ENCODE measurements around the gene SLC44A1. TPM values are rescaled to one million over a fixed set of nuclear protein-coding genes. Genes with fewer than 3 reads are reported as not detected.

The SLC44A1 gene
- total RNA-seq, 4 donors from 2014 or later, result 39.3 to 94.1 (median 58.3) TPM

DNA sequence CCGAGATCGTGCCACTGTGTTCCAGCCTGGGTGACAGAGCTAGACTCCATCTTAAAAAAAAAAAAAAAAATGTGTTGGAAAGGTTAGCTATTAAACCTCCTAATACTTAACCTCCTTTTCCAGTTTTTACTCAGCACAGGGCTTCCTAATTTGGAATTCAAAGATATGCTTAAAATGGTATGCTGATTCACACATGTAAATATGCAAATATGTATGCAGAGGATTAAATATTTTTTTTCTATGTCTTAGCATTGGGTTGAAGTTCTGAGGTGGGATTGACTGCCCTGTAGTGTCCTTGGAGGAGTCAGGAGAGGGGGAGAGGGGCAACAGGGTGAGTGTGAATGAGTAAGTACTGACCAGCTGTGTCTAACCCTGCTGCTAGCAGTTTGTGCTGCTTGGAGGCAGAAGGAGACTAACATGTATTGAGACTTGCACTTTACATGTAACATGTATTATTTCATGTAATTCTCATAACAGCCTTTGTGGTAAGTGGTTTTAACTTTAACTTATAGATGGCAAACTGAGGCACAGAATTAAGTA lies 63.2 kb downstream of the SLC44A1 start:
- Histone ChIP-seq H3K36me3 (no peaks in the 10 kb centered on the region), H3K4me3 (no peak overlapping the region), H3K4me1 (peaks cover 0 to 24% (median 15%) of the 10 kb centered on the region in 4 donors), H3K27ac (no peak overlapping the region), H3K27me3 (no peaks in the 10 kb centered on the region), H3K9me3 (no peaks in the 10 kb centered on the region)
- intact Hi-C loops (cut with DNase I; ENCODE audit: low total_unique reads), result no loop called here
- TF ChIP-seq, protein P1, sequence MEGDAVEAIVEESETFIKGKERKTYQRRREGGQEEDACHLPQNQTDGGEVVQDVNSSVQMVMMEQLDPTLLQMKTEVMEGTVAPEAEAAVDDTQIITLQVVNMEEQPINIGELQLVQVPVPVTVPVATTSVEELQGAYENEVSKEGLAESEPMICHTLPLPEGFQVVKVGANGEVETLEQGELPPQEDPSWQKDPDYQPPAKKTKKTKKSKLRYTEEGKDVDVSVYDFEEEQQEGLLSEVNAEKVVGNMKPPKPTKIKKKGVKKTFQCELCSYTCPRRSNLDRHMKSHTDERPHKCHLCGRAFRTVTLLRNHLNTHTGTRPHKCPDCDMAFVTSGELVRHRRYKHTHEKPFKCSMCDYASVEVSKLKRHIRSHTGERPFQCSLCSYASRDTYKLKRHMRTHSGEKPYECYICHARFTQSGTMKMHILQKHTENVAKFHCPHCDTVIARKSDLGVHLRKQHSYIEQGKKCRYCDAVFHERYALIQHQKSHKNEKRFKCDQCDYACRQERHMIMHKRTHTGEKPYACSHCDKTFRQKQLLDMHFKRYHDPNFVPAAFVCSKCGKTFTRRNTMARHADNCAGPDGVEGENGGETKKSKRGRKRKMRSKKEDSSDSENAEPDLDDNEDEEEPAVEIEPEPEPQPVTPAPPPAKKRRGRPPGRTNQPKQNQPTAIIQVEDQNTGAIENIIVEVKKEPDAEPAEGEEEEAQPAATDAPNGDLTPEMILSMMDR (IDR thresholded peaks at IDR 0.05), result no peak
- TF ChIP-seq POLR2A (IDR thresholded peaks at IDR 0.05) (no peak), EP300 (IDR thresholded peaks at IDR 0.05; ENCODE audit: low read depth) (no peak), POLR2AphosphoS5 (IDR thresholded peaks at IDR 0.05) (no peak)
- DNase-seq, result no peak
- 96 to 100% methylated on average over 2 of the region's 2 CpGs for WGBS, 2 donors (ENCODE audit: low coverage in 1 of 2)
- in situ Hi-C loops (cut with MboI; ENCODE audit: low pct_ligation_motif_present in 1 of 4, low pct_unique_long_range_greater_than_20kb in 1 of 4, low sequenced_read_pairs in 3 of 4), result no loop called here

DNA sequence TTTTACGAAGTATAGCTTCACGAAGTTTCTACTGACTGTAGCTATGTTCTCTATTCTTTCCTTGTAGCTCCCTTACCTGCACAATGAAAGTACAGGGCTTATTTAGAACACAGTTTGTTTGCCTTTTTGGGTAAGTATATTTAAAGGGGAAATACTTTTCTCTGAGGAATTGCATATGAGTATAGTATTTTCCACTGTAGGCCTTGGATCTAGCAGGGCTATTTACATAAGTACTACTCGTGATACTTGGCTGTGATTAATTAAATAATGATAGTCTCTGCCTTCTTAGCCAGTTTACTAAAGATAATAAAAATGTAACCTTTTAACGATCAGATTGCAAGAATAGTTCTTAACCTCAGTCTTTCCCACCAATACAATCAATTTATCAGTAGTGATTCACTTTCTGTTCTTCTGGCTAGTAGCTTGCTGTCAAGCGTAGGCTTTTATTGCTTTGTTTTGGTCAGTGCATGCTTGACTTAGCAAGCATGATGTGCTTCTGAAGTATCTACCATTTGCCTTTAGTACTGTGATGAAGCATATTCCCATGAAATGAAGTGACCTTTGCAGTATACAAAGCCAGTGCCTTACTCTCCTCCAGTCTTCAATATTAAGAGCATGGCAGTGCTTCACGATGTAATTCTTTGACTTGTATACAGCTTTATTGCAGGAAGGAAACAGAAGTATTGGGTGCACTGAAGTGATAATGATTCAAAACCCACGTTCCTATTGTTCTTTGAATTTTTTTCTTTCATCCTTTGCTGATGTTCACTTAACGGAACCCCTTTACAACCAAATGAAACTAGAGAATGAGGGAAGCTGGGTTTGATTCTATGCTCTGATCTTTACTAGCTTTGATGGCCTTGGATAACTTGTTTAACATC lies 64.2 kb downstream of the SLC44A1 start:
- TF ChIP-seq POLR2AphosphoS5 (IDR thresholded peaks at IDR 0.05), result no peak
- TF ChIP-seq POLR2A (IDR thresholded peaks at IDR 0.05), result no peak
- TF ChIP-seq EP300 (IDR thresholded peaks at IDR 0.05; ENCODE audit: low read depth), result no peak
- Histone ChIP-seq H3K36me3 (no peaks in the 10 kb centered on the region), H3K4me3 (no peak overlapping the region), H3K9me3 (no peaks in the 10 kb centered on the region), H3K27ac (no peak overlapping the region), H3K4me1 (peaks cover 0 to 24% (median 15%) of the 10 kb centered on the region in 4 donors), H3K27me3 (no peaks in the 10 kb centered on the region)
- in situ Hi-C loops (cut with MboI; ENCODE audit: low pct_ligation_motif_present in 1 of 4, low pct_unique_long_range_greater_than_20kb in 1 of 4, low sequenced_read_pairs in 3 of 4) (no loop called here), intact Hi-C loops (cut with DNase I; ENCODE audit: low total_unique reads) (no loop called here)
- DNase-seq, result no peak
- WGBS, 2 donors (ENCODE audit: low coverage in 1 of 2), result 61 to 71% methylated on average over 6 to 8 of the region's 8 CpGs

DNA sequence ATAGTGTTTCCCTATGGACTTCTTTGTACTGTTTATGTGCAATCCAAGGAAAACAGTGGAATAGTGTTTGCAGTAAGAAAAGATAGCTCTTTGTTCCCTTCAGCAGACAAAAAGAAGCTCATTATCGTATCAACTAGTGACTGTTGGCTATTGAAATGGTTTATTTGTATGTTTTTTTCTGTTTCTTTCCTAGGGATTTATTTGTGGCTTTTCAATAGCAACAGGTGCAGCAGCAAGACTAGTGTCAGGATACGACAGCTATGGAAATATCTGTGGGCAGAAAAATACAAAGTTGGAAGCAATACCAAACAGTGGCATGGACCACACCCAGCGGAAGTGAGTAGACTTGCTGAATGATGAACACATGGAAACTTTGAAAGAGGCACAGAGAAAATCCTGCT lies 65.1 kb downstream of the SLC44A1 start:
- DNase-seq, result no peak
- Histone ChIP-seq H3K27ac (no peak overlapping the region), H3K36me3 (no peaks in the 10 kb centered on the region), H3K4me3 (no peak overlapping the region), H3K4me1 (peaks cover 0 to 24% (median 15%) of the 10 kb centered on the region in 4 donors), H3K27me3 (no peaks in the 10 kb centered on the region), H3K9me3 (no peaks in the 10 kb centered on the region)
- 71 to 84% methylated on average over 3 of the region's 3 CpGs for WGBS, 2 donors (ENCODE audit: low coverage in 1 of 2)
- intact Hi-C loops (cut with DNase I; ENCODE audit: low total_unique reads), result no loop called here
- in situ Hi-C loops (cut with MboI; ENCODE audit: low pct_ligation_motif_present in 1 of 4, low pct_unique_long_range_greater_than_20kb in 1 of 4, low sequenced_read_pairs in 3 of 4), result no loop called here
- TF ChIP-seq, protein P1 (IDR thresholded peaks at IDR 0.05), result no peak
- TF ChIP-seq EP300 (IDR thresholded peaks at IDR 0.05; ENCODE audit: low read depth) (no peak), POLR2AphosphoS5 (IDR thresholded peaks at IDR 0.05) (no peak), POLR2A (IDR thresholded peaks at IDR 0.05) (no peak)

DNA sequence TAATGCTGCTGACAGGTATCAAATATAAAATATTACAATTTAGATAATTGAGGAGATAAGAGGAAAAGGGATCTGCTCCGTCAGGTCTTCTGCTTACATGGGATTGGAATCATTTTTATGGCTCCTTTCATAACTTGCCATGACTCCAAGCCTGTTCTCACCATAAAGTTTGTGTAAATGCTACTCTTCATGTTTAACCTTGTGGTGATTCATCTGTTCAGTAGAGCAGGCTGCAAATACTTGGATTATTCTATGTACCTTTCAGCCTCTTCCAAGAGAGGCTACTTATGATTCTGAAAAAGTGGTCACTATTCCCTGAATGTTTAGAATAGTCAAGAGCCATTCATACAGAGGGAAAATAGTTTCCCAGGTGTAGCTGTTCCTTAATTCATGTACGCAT lies 66.9 kb downstream of the SLC44A1 start:
- Histone ChIP-seq H3K4me1 (peaks cover 0 to 31% (median 15%) of the 10 kb centered on the region in 4 donors), H3K4me3 (no peak overlapping the region), H3K27me3 (no peaks in the 10 kb centered on the region), H3K27ac (peak overlapping the region; percentile 41 to 59 (median 48)), H3K9me3 (no peaks in the 10 kb centered on the region), H3K36me3 (no peaks in the 10 kb centered on the region)
- in situ Hi-C loops (cut with MboI; ENCODE audit: low pct_ligation_motif_present in 1 of 4, low pct_unique_long_range_greater_than_20kb in 1 of 4, low sequenced_read_pairs in 3 of 4), result no loop called here
- intact Hi-C loops (cut with DNase I; ENCODE audit: low total_unique reads), result no loop called here
- TF ChIP-seq POLR2AphosphoS5 (IDR thresholded peaks at IDR 0.05) (peak in 1 of 3 donors; percentile 27), POLR2A (IDR thresholded peaks at IDR 0.05) (no peak), EP300 (IDR thresholded peaks at IDR 0.05; ENCODE audit: low read depth) (no peak)
- TF ChIP-seq, protein P1 (IDR thresholded peaks at IDR 0.05), result no peak
- WGBS, 2 donors (ENCODE audit: low coverage in 1 of 2), result 79% methylated on average over 2 of the region's 2 CpGs
- no peak for DNase-seq
